HG03432 (cell line): Measurements from ENCODE around the gene ST6GALNAC4.

Source experiments
- ATAC-seq: cut with Tn5 transposase; IDR thresholded peaks from one replicate; pipeline ENCODE4 v1.9.1; 2021; ENCODE audit warnings: mild to moderate bottlenecking, moderate library complexity; ENCODE audit not compliant: unreplicated experiment

ST6GALNAC4 gene

GRCh38 chr9:127947841-127948710 is 31.2 kb upstream of the ST6GALNAC4 start:
- no peak for ATAC-seq

DNA sequence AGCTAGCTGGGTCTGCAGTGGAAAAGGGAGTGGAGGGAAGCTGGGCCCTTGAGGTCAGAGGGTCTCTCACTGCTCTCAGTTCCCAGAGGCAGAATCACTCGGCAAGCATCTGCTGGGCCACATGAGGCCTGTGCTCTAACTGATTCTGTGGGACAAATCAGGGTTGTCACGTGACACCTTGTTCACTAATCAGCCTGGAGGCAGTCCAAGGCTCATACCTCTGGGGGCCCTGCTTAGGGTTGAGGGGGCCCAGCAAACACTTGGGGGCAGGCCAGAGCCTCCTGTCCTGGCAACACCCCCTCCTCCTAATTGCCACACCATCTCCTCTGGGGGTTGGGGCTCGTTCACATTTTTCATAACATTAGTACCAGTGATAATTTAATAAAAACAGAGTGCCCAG is 29.9 kb upstream of the ST6GALNAC4 start:
- no peak for ATAC-seq

- no peak for ATAC-seq
These were observed 29.1 kb upstream of the ST6GALNAC4 start for GRCh38 chr9:127945942-127946341.

DNA sequence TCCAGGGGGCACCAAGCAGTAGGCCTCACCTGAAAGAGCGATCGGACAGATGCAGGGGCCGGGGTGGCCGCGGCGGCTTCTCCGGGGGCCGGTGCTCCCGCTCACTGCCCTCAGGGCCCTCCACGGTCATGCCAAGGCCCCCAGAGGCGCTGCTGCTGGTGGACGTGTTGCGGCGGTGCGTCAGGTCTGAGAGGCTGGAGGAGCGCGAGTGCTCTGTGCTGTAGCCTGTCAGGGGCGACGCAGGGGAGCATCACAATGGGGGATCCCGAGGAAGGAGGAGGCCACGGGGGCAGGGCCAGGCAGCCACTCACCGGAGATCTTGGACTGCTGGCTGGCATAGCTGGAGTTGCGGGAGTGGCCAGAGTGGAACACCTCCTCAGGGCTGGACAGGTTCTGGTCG is 28.5 kb upstream of the ST6GALNAC4 start:
- no peak for ATAC-seq

GRCh38 chr9:127944586-127945218 is 27.9 kb upstream of the ST6GALNAC4 start:
- ATAC-seq = no peak

- peak; percentile 73 for ATAC-seq
These were observed 26.9 kb upstream of the ST6GALNAC4 start for GRCh38 chr9:127943731-127944144.

DNA sequence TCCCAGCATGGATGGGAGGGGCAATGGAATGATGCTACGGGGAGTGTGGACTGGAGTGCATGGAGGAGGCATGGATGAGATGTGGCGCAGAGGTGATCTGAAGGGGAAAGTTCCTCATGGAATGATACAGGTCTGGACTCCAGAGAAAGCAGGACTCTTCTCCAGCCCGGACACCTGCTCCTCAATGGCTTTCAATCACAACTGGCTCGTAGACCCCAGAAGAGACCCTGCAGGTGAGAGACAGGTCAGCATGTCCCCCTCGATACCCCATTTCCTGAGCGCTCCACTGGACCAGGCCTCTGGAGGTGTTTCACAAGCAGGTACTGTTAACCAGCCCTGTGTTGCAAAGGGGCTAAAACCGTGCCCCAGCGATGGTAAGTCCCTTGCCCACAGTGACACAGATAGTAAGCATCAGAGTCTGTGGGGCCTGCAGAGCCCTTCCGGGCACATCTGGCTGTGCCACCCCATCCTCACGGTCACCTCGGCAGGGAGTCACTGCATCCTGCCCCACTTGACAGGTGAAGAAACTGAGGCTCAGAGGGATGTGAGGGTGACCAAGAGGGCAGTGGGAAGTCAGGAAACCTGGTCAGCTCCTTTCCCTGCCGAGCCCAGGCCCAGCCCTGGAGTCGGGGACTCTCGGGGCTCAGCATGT is 26.3 kb upstream of the ST6GALNAC4 start:
- no peak for ATAC-seq

- no peak for ATAC-seq
These were observed 25.6 kb upstream of the ST6GALNAC4 start for GRCh38 chr9:127942216-127943010.

- ATAC-seq = no peak
These were observed 25.0 kb upstream of the ST6GALNAC4 start for GRCh38 chr9:127941961-127942215.

DNA sequence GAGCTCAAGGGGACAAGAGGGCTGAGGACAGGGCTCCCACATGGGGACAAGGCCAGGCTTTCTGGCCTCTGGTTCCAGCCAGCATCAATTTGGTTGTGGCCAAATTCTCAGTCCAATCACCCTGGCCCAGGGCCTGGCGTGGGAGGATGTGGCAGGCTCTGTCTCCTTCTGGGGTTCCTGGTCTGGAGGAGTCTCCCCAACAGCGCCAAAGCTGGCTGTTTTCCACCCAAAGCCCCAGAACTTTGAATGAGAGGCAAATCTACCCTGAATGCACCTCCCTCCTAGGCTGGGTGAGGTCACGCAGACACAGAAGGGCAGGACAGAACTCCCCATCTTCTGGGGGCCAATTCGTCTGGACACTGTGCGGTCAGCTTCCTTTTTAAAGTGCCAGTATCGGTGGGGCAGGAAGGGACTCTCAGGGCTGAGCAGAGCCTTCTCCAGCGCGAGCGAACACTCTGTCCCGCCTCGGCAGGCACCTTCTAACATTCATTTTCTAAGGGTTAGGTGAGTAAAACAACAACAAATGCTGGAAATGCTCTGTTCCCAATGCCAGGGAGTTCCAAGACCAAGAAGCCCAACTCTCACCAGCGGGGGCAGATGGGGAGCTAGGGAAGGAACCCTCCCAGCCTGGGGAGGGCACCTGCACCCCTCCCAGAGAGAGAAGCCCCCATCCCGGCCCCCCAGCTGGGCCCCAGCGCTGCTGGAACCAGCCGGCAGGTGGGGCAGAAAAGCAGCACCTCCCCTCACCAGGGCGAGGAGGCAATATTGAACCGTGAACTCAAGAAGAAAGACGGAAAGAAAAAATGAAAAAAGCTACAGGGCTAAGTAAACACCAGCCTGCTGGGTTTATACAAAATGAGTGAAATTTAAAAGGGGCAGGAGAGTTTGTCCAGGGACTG is 24.5 kb upstream of the ST6GALNAC4 start:
- no peak for ATAC-seq

DNA sequence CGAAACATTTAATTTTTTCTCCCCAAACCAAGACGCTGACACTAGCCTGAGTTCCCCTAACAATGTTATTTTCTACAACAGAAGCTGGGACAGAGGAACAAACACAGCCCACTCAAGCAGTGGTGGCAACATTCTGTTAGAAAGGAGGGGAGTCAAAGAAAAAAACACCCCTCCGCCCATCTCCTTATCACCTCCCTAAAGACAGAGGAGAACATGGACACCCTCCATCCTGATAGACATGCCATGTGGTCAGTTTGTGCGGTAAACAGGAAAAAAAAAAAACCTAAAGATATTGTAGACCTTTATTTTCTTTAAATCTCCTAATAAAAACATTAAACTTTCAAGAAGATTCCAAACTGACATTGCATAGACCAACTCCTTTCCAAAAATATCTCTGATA is 23.8 kb upstream of the ST6GALNAC4 start:
- ATAC-seq = no peak

DNA sequence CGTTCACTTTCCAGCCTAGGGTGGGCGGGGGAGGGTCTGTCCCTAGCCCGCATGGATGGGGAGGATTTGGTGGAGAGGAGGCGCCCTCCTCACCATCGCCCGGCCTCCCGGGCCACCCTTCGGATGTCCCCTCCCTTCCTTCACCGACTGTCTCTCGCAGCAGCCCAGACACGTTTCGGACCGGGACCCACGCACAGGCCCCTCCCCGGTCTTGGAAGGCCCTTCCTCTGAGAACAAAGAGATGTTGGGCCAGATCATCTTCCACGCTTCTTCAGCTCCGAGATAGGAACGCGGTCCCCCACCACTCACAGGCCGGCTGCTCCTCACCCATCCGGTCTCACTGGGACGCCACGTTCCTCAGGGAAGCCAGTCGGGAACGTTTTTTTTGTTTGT is 21.5 kb upstream of the ST6GALNAC4 start:
- no peak for ATAC-seq

GRCh38 chr9:127937388-127938297 is 20.8 kb upstream of the ST6GALNAC4 start, which contains the start of gene DPM2:
DPM2 (minus strand) TSS chr9:127937854; CDS start chr9:127937820, 34 bp downstream.
- peak; percentile 89 for ATAC-seq

- no peak for ATAC-seq
These were observed 20.2 kb upstream of the ST6GALNAC4 start for GRCh38 chr9:127937056-127937387.

- ATAC-seq = no peak
These were observed 19.6 kb upstream of the ST6GALNAC4 start for GRCh38 chr9:127936347-127936852.

GRCh38 chr9:127935765-127936221 is 19.0 kb upstream of the ST6GALNAC4 start:
- no peak for ATAC-seq

DNA sequence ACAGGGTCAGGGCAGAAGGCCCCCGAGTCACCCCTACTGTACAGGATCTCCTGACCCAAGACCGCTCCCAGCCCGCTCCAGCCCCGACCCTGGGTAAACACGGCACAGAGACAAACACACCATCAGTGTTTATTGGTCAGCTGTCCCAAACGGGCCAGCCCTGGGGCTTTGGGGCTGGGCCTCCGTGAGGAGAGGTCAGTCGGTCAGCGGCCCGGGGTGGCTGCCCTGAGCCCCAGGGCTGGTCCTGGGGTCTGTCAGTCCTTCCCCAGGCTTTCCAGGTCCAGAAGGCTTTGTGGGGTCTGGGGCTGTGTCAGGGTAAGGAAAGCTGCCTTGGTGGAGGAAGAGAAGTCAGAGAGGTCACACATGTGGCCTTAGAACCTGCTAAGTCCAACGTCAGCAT is 18.1 kb upstream of the ST6GALNAC4 start:
- ATAC-seq = no peak

DNA sequence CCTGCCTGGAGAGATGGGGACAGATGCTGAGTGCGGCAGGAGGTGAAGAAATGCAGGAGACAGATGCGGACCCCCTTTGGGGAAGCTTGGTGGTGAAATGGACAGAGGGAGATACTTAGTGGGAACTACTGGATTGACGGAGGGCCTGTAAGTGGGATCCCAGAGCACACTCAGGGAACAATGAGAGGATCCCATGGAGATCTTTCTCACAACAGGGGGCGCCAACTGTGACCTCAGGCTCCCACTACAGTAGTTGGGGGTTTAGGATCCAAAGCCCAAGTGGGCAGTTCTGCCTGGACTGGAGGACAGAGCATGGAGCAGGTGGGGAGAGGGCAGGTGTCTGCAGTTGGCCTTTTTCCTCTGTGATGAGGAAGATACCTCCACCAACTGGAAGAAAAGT is 17.4 kb upstream of the ST6GALNAC4 start:
- no peak for ATAC-seq
